K562 (cell line): ENCODE measurements around the gene KIAA0513. TPM values are rescaled to one million over a fixed set of nuclear protein-coding genes. Genes with fewer than 3 reads are reported as not detected.

ENCODE experiments used
- CEBPZ ChIP-seq: fragments of 150-350 bp; IDR thresholded peaks from 2 replicates; pipeline ENCODE4 v1.6.1; 2014; ENCODE audit warnings: low read depth, mild to moderate bottlenecking, low read length, borderline replicate concordance
- MLX ChIP-seq, 2 experiments: fragments of 450-650 bp in 1 of 2; sonication (generic) in 1 of 2; formaldehyde crosslinking; conservative IDR thresholded peaks; 2 replicates each; pipeline versions ENCODE4 v1.4.0 to v1.8.1; 2020 to 2022; ENCODE audit warnings: mild to moderate bottlenecking in 1 of 2, missing genetic modification reagents in 1 of 2
- PBX2 ChIP-seq, 2 experiments: IDR thresholded peaks in 1 of 2; conservative IDR thresholded peaks in 1 of 2; 2 replicates each; pipeline ENCODE4 v1.6.1; 2016; ENCODE audit warnings: low read depth in 2 of 2, mild to moderate bottlenecking in 1 of 2, missing compliant biosample characterization in 1 of 2, missing genetic modification characterization in 1 of 2, moderate library complexity in 1 of 2
- RFX5 ChIP-seq: IDR thresholded peaks from 2 replicates; pipeline ENCODE4 v1.6.1; 2011; ENCODE audit warnings: low read depth, mild to moderate bottlenecking, improper control_type of control experiment, low read length
- SIN3A ChIP-seq, 2 experiments: fragments of 150-350 bp in 1 of 2; IDR thresholded peaks; 2 replicates each; pipeline ENCODE4 v1.6.1; 2011 to 2016; ENCODE audit warnings: borderline replicate concordance in 2 of 2, low read depth in 2 of 2, low read length in 2 of 2, mild to moderate bottlenecking in 2 of 2, moderate library complexity in 2 of 2; ENCODE audit not compliant: control insufficient read depth in 1 of 2
- STAT6 ChIP-seq: sonication (generic); formaldehyde crosslinking; IDR thresholded peaks from 2 replicates; pipeline ENCODE4 v1.8.1; 2023; ENCODE audit warnings: mild to moderate bottlenecking, missing genetic modification reagents
- ZBTB2 ChIP-seq: fragments of 450-650 bp; IDR thresholded peaks from 2 replicates; pipeline ENCODE4 v1.6.1; 2016; ENCODE audit warnings: antibody characterized with exemption
- ZNF512 ChIP-seq: IDR thresholded peaks from 2 replicates; pipeline ENCODE4 v1.6.1; 2016; ENCODE audit warnings: missing genetic modification characterization, missing compliant biosample characterization
- ZNF551 ChIP-seq: fragments of 250-450 bp; sonication (Bioruptor Pico); IDR thresholded peaks from 2 replicates; pipeline ENCODE4 v1.5.0; 2021; ENCODE audit warnings: mild to moderate bottlenecking, moderate library complexity
- polyA plus RNA-seq, 8 experiments: library from polyadenylated mRNA; depleted of rRNA in 4 of 8; stranded (reverse) in 5 of 8; unstranded in 3 of 8; fragments of >200 nt; fragmentation: Nextera tagmentation in 2 of 8; fragmentation: Illumina TruSeq in 1 of 8; extraction: Ambion mirVana in 2 of 8; extraction: Trizol in 1 of 8; gene quantifications; 2 replicates each; pipeline versions ENCODE4 v1.2.1 to v1.2.3, GENCODE V29; 2011 to 2014; ENCODE audit warnings: inconsistent platforms in 1 of 8, missing spikeins in 1 of 8
- total RNA-seq, 7 experiments: library from RNA; depleted of rRNA in 6 of 7; stranded (reverse); fragments of >200 nt in 6 of 7; fragmentation: Illumina TruSeq in 2 of 7; extraction: Trizol in 2 of 7; gene quantifications; 2 replicates each; pipeline versions ENCODE4 v1.2.1 to v1.2.3, GENCODE V29; 2011 to 2021; ENCODE audit warnings: low replicate concordance in 1 of 7

KIAA0513 gene
- total and polyA plus RNA-seq, 9 of the 15 experiments (the other 6 are each of a cell fraction or from before 2014, with no cell fraction given), result 0.18 to 13.7 (median 10.2) TPM

GRCh38 chr16:85138073-85138824 lies 110.7 kb downstream of the KIAA0513 start (continued):
- TF ChIP-seq SIN3A (IDR thresholded peaks at IDR 0.05; ENCODE audit: borderline replicate concordance in 2 of 2, control insufficient read depth in 1 of 2, low read depth in 2 of 2, low read length in 2 of 2) (no peak), STAT6 (CRISPR knock-in tag) (no peak), CEBPZ (no peak), RFX5 (no peak), PBX2 (CRISPR knock-in tag; IDR thresholded peaks at IDR 0.05; ENCODE audit: low read depth) (no peak), PBX2 (tag; conservative IDR thresholded peaks at IDR 0.05; ENCODE audit: low read depth) (0 out of 2 replicates have a peak, but pooled peaks have one; percentile 31), ZNF512 (tag) (peak; percentile 98), ZBTB2 (no peak), MLX (CRISPR knock-in tag; conservative IDR thresholded peaks at IDR 0.05) (no peak), ZNF551 (CRISPR knock-in tag) (no peak)
